ENCODE results near the gene PAK1. TPM values are rescaled to one million over a fixed set of nuclear protein-coding genes. Genes with fewer than 3 reads are reported as not detected.

PAK1 gene
- total RNA-seq, 1 donor from 2014 or later = 41.0 TPM

GRCh38 chr11:77324508-77324907, 149.4 kb downstream of the PAK1 start:
- peaks cover 15% of the 10 kb centered on the region for H3K36me3 Mint-ChIP-seq (ENCODE audit: low read depth, unreplicated experiment)

DNA sequence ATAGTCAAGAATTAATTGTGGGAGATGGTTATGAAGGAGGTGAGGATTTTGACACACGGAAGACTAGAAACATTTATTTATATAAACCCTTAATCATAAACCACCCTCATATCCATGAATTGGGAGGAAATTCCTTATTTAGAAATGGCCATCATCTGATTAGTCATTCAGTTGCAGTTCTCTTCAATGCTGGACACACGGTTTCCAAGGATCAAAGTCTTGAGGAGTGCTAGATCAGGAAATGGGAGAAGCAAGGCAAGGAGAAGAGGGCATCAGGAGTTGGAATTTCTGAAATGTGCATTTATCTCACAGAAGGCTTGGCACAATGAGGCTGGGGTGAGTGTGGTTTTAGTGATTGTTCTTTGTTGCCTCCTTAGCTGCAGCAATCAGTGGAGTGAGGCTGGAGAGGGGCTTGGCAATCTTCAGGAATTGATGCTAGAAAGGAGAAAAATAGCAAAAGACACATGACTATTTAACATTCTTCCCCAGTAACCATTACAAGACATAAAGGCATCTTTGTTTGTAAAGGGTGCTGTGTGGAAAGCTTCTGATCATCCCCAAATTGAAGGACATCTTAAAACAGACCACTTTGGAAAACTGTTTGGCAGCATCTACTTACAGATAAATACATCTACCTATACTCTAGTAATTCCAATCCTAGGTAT, 150.8 kb downstream of the PAK1 start:
- H3K27me3 Mint-ChIP-seq (ENCODE audit: low read depth, unreplicated experiment) = no peaks in the 10 kb centered on the region
- no peak overlapping the region for H2AFZ ChIP-seq (ENCODE audit: low read depth, low read length)
- H3K9me3 ChIP-seq (ENCODE audit: insufficient read depth, low read depth, low read length) = no peaks in the 10 kb centered on the region
- TF ChIP-seq, protein P1, sequence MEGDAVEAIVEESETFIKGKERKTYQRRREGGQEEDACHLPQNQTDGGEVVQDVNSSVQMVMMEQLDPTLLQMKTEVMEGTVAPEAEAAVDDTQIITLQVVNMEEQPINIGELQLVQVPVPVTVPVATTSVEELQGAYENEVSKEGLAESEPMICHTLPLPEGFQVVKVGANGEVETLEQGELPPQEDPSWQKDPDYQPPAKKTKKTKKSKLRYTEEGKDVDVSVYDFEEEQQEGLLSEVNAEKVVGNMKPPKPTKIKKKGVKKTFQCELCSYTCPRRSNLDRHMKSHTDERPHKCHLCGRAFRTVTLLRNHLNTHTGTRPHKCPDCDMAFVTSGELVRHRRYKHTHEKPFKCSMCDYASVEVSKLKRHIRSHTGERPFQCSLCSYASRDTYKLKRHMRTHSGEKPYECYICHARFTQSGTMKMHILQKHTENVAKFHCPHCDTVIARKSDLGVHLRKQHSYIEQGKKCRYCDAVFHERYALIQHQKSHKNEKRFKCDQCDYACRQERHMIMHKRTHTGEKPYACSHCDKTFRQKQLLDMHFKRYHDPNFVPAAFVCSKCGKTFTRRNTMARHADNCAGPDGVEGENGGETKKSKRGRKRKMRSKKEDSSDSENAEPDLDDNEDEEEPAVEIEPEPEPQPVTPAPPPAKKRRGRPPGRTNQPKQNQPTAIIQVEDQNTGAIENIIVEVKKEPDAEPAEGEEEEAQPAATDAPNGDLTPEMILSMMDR (IDR thresholded peaks at IDR 0.05; ENCODE audit: insufficient read depth, low read depth, low read length) = no peak
- no peak for TF ChIP-seq EZH2 (IDR thresholded peaks at IDR 0.05; ENCODE audit: insufficient read depth, low read length)
- H3K27ac ChIP-seq (ENCODE audit: low read depth, low read length) = no peak overlapping the region
- H3K4me2 ChIP-seq (ENCODE audit: low read length) = no peak overlapping the region
- no peak overlapping the region for H3K9ac ChIP-seq (ENCODE audit: low read length)
- H3K9me3 Mint-ChIP-seq (ENCODE audit: unreplicated experiment) = no peaks in the 10 kb centered on the region
- H3K79me2 ChIP-seq (ENCODE audit: insufficient read depth, low read length) = no peaks in the 10 kb centered on the region
- no peaks in the 10 kb centered on the region for H4K20me1 ChIP-seq (ENCODE audit: insufficient read depth, low read length)
- no peak overlapping the region for H3K4me3 Mint-ChIP-seq (ENCODE audit: unreplicated experiment)
- DNase-seq (ENCODE audit: low read depth) (peak; percentile 63), FAIRE-seq (no peak)
- peaks cover 14% of the 10 kb centered on the region for H3K4me1 Mint-ChIP-seq (ENCODE audit: low read depth, unreplicated experiment)
- H3K4me3 ChIP-seq (ENCODE audit: insufficient read depth, low read depth, low read length) = no peak overlapping the region
- H3K4me1 ChIP-seq (ENCODE audit: insufficient read depth, low read length) = peaks cover 10% of the 10 kb centered on the region
- H3K36me3 Mint-ChIP-seq (ENCODE audit: low read depth, unreplicated experiment) = peaks cover 13% of the 10 kb centered on the region
- no peak overlapping the region for H3K27ac Mint-ChIP-seq (ENCODE audit: unreplicated experiment)
- H3K36me3 ChIP-seq (ENCODE audit: insufficient read depth, low read length) = no peaks in the 10 kb centered on the region
- H3K27me3 ChIP-seq (ENCODE audit: insufficient read depth, low read length) = no peaks in the 10 kb centered on the region

More at GRCh38 chr11:77324508-77324907, 149.4 kb downstream of the PAK1 start:
- H3K4me1 Mint-ChIP-seq (ENCODE audit: low read depth, unreplicated experiment) = peaks cover 14% of the 10 kb centered on the region
- no peak overlapping the region for H3K27ac ChIP-seq (ENCODE audit: low read depth, low read length)
- TF ChIP-seq, protein P1 (IDR thresholded peaks at IDR 0.05; ENCODE audit: insufficient read depth, low read depth, low read length) = no peak
- TF ChIP-seq EZH2 (IDR thresholded peaks at IDR 0.05; ENCODE audit: insufficient read depth, low read length) = no peak
- no peak overlapping the region for H3K4me3 ChIP-seq (ENCODE audit: insufficient read depth, low read depth, low read length)
- no peak overlapping the region for H3K4me3 Mint-ChIP-seq (ENCODE audit: unreplicated experiment)
- no peak overlapping the region for H3K4me2 ChIP-seq (ENCODE audit: low read length)
- DNase-seq (ENCODE audit: low read depth) (no peak), FAIRE-seq (no peak)
- H3K4me1 ChIP-seq (ENCODE audit: insufficient read depth, low read length) = peaks cover 10% of the 10 kb centered on the region
- no peaks in the 10 kb centered on the region for H3K9me3 ChIP-seq (ENCODE audit: insufficient read depth, low read depth, low read length)
- H3K27me3 Mint-ChIP-seq (ENCODE audit: low read depth, unreplicated experiment) = no peaks in the 10 kb centered on the region
- no peaks in the 10 kb centered on the region for H4K20me1 ChIP-seq (ENCODE audit: insufficient read depth, low read length)
- no peak overlapping the region for H2AFZ ChIP-seq (ENCODE audit: low read depth, low read length)
- H3K79me2 ChIP-seq (ENCODE audit: insufficient read depth, low read length) = no peaks in the 10 kb centered on the region
- H3K9me3 Mint-ChIP-seq (ENCODE audit: unreplicated experiment) = no peaks in the 10 kb centered on the region
- H3K36me3 ChIP-seq (ENCODE audit: insufficient read depth, low read length) = no peaks in the 10 kb centered on the region
- no peak overlapping the region for H3K9ac ChIP-seq (ENCODE audit: low read length)
- no peak overlapping the region for H3K27ac Mint-ChIP-seq (ENCODE audit: unreplicated experiment)
- no peaks in the 10 kb centered on the region for H3K27me3 ChIP-seq (ENCODE audit: insufficient read depth, low read length)

- H3K4me2 ChIP-seq (ENCODE audit: low read length) = peak overlapping the region; percentile 20
- TF ChIP-seq EZH2 (IDR thresholded peaks at IDR 0.05; ENCODE audit: insufficient read depth, low read length) = no peak
- TF ChIP-seq, protein P1 (IDR thresholded peaks at IDR 0.05; ENCODE audit: insufficient read depth, low read depth, low read length) = no peak
- H3K79me2 ChIP-seq (ENCODE audit: insufficient read depth, low read length) = no peaks in the 10 kb centered on the region
- FAIRE-seq (peak; percentile 73), DNase-seq (ENCODE audit: low read depth) (peak; percentile 95)
- no peak overlapping the region for H2AFZ ChIP-seq (ENCODE audit: low read depth, low read length)
- Mint-ChIP-seq H3K27me3 (ENCODE audit: low read depth, unreplicated experiment) (no peaks in the 10 kb centered on the region), H3K27ac (ENCODE audit: unreplicated experiment) (no peak overlapping the region), H3K4me1 (ENCODE audit: low read depth, unreplicated experiment) (peaks cover 14% of the 10 kb centered on the region), H3K36me3 (ENCODE audit: low read depth, unreplicated experiment) (peaks cover 13% of the 10 kb centered on the region), H3K4me3 (ENCODE audit: unreplicated experiment) (no peak overlapping the region), H3K9me3 (ENCODE audit: unreplicated experiment) (no peaks in the 10 kb centered on the region)
- H3K9ac ChIP-seq (ENCODE audit: low read length) = no peak overlapping the region
- no peaks in the 10 kb centered on the region for H3K27me3 ChIP-seq (ENCODE audit: insufficient read depth, low read length)
- H4K20me1 ChIP-seq (ENCODE audit: insufficient read depth, low read length) = no peaks in the 10 kb centered on the region
- H3K4me1 ChIP-seq (ENCODE audit: insufficient read depth, low read length) = peaks cover 10% of the 10 kb centered on the region
- H3K4me3 ChIP-seq (ENCODE audit: insufficient read depth, low read depth, low read length) = no peak overlapping the region
- H3K27ac ChIP-seq (ENCODE audit: low read depth, low read length) = no peak overlapping the region
- no peaks in the 10 kb centered on the region for H3K9me3 ChIP-seq (ENCODE audit: insufficient read depth, low read depth, low read length)
- H3K36me3 ChIP-seq (ENCODE audit: insufficient read depth, low read length) = no peaks in the 10 kb centered on the region
Observed at GRCh38 chr11:77322506-77322905, 151.4 kb downstream of the PAK1 start.
